Measurements from ENCODE around the gene PNPLA8.

PNPLA8 gene

GRCh38 chr7:108525985-108526767 lies at the start of gene PNPLA8:
TSS of gene PNPLA8 (minus strand) at chr7:108526135. CDS start at chr7:108515491, 10,644 bp downstream.
- TF ChIP-seq, protein P1, sequence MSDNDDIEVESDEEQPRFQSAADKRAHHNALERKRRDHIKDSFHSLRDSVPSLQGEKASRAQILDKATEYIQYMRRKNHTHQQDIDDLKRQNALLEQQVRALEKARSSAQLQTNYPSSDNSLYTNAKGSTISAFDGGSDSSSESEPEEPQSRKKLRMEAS (IDR thresholded peaks at IDR 0.05; ENCODE audit: low read depth, low read length): peak; percentile 77
- peak; percentile 60 for TF ChIP-seq POLR2A (IDR thresholded peaks at IDR 0.05; ENCODE audit: extremely low read depth, insufficient read length)
- TF ChIP-seq CTCF (IDR thresholded peaks at IDR 0.05; ENCODE audit: low read depth, low read length): no peak
- no peak for TF ChIP-seq MYC (IDR thresholded peaks at IDR 0.05; ENCODE audit: low read depth, low read length)
- peak; percentile 100 for DNase-seq (ENCODE audit: low read depth)
- H3K4me3 ChIP-seq (ENCODE audit: low read depth, low read length): peak within 1 kb of the TSS; percentile 88

- no peak for DNase-seq (ENCODE audit: low read depth)
- H3K4me3 ChIP-seq (ENCODE audit: low read depth, low read length): no peak overlapping the region
- no peak for TF ChIP-seq CTCF (IDR thresholded peaks at IDR 0.05; ENCODE audit: low read depth, low read length)
Observed at GRCh38 chr7:108575156-108575555, 49.2 kb upstream of the PNPLA8 start.

GRCh38 chr7:108572480-108572879 lies 46.5 kb upstream of the PNPLA8 start:
- H3K4me3 ChIP-seq (ENCODE audit: low read depth, low read length): no peak overlapping the region
- no peak for DNase-seq (ENCODE audit: low read depth)
- TF ChIP-seq POLR2A (IDR thresholded peaks at IDR 0.05; ENCODE audit: extremely low read depth, insufficient read length) (no peak), CTCF (IDR thresholded peaks at IDR 0.05; ENCODE audit: low read depth, low read length) (no peak), MYC (IDR thresholded peaks at IDR 0.05; ENCODE audit: low read depth, low read length) (no peak)
- TF ChIP-seq, protein P1 (IDR thresholded peaks at IDR 0.05; ENCODE audit: low read depth, low read length): no peak

- TF ChIP-seq MYC (IDR thresholded peaks at IDR 0.05; ENCODE audit: low read depth, low read length): no peak
- TF ChIP-seq, protein P1 (IDR thresholded peaks at IDR 0.05; ENCODE audit: low read depth, low read length): 0 out of 2 replicates have a peak, but pooled peaks have one; percentile 36
- TF ChIP-seq CTCF (IDR thresholded peaks at IDR 0.05; ENCODE audit: low read depth, low read length): no peak
- TF ChIP-seq POLR2A (IDR thresholded peaks at IDR 0.05; ENCODE audit: extremely low read depth, insufficient read length): no peak
- peak; percentile 82 for DNase-seq (ENCODE audit: low read depth)
- peak overlapping the region; percentile 81 for H3K4me3 ChIP-seq (ENCODE audit: low read depth, low read length)
Observed at GRCh38 chr7:108570146-108570755, 44.3 kb upstream of the PNPLA8 start.

GRCh38 chr7:108569381-108570145 lies 43.6 kb upstream of the PNPLA8 start, which contains the start of the genes DNAJB9 and THAP5:
TSS of gene DNAJB9 (plus strand) at chr7:108569874. CDS start at chr7:108571727, 1,853 bp downstream.
TSS of gene THAP5 (minus strand) at chr7:108569706. CDS start at chr7:108569569, 137 bp downstream.
- TF ChIP-seq CTCF (IDR thresholded peaks at IDR 0.05; ENCODE audit: low read depth, low read length): no peak
- TF ChIP-seq POLR2A (IDR thresholded peaks at IDR 0.05; ENCODE audit: extremely low read depth, insufficient read length): peak; percentile 85
- peak; percentile 99 for TF ChIP-seq MYC (IDR thresholded peaks at IDR 0.05; ENCODE audit: low read depth, low read length)
- TF ChIP-seq, protein P1 (IDR thresholded peaks at IDR 0.05; ENCODE audit: low read depth, low read length): peak; percentile 100
- peak; percentile 100 for DNase-seq (ENCODE audit: low read depth)
- peak within 1 kb of the TSS; percentile 88 for H3K4me3 ChIP-seq (ENCODE audit: low read depth, low read length)
